Caco-2 (cell line): ENCODE measurements around the gene CEBPA. TPM values are rescaled to one million over a fixed set of nuclear protein-coding genes. Genes with fewer than 3 reads are reported as not detected.

ENCODE experiments used
- BruUV-seq: library from RNA; stranded (reverse); fragments of 400-500 nt; replicated peaks from 2 replicates; lab custom pipeline; 2021; lab: Mats Ljungman, UMichigan
- CTCF ChIA-PET: fragments of 300-600 bp; sonication (Branson Sonifier 250); formaldehyde crosslinking; loops from one replicate; lab custom pipeline; 2022; ENCODE audit warnings: antibody characterized with exemption; lab: Charles Lee
- POLR2A ChIA-PET: fragments of 300-600 bp; sonication (Branson Sonifier 250); formaldehyde crosslinking; loops from one replicate; lab custom pipeline; 2022; ENCODE audit warnings: antibody characterized with exemption; lab: Charles Lee
- DNase-seq, 2 experiments: peaks; one replicate each; pipeline versions ENCODE4 v3.0.0 to v3.0.0-alpha.2; 2020 to 2022
- H3K27me3 ChIP-seq: replicated peaks from 2 replicates; pipeline ENCODE4 v1.6.0; 2011; ENCODE audit warnings: low read length; ENCODE audit not compliant: control insufficient read depth, insufficient read depth
- H3K36me3 ChIP-seq: 2 replicates; pipeline ENCODE4 v1.5.1; 2011; ENCODE audit warnings: low read length; ENCODE audit not compliant: control insufficient read depth, insufficient read depth
- H3K4me1 ChIP-seq: fragments of 250-450 bp; sonication (Bioruptor Pico); 2 replicates; pipeline ENCODE4 v1.5.1; 2020; ENCODE audit warnings: mild to moderate bottlenecking
- H3K4me3 ChIP-seq: 2 replicates; pipeline ENCODE4 v1.5.1; 2011; ENCODE audit warnings: low read depth, mild to moderate bottlenecking, control low read depth, low read length
- H3K9me3 ChIP-seq: fragments of 250-450 bp; sonication (Bioruptor Pico); 2 replicates; pipeline ENCODE4 v1.5.1; 2020; ENCODE audit warnings: mild to moderate bottlenecking, moderate library complexity
- H3K27ac Mint-ChIP-seq: one replicate; pipeline ENCODE4 v1.8.0; 2022; ENCODE audit warnings: mixed read lengths; ENCODE audit not compliant: unreplicated experiment
- H3K27me3 Mint-ChIP-seq: one replicate; pipeline ENCODE4 v1.8.0; 2022; ENCODE audit warnings: mixed read lengths; ENCODE audit not compliant: insufficient read depth, unreplicated experiment
- H3K36me3 Mint-ChIP-seq: one replicate; pipeline ENCODE4 v1.8.0; 2022; ENCODE audit warnings: mild to moderate bottlenecking, mixed read lengths; ENCODE audit not compliant: insufficient read depth, unreplicated experiment
- H3K4me1 Mint-ChIP-seq: one replicate; pipeline ENCODE4 v1.8.0; 2022; ENCODE audit warnings: low read depth, mixed read lengths; ENCODE audit not compliant: unreplicated experiment
- H3K4me3 Mint-ChIP-seq: one replicate; pipeline ENCODE4 v1.8.0; 2022; ENCODE audit warnings: mild to moderate bottlenecking, moderate library complexity, mixed read lengths; ENCODE audit not compliant: unreplicated experiment
- H3K9me3 Mint-ChIP-seq: one replicate; pipeline ENCODE4 v1.8.0; 2022; ENCODE audit warnings: mixed read lengths; ENCODE audit not compliant: unreplicated experiment
- CTCF ChIP-seq, 2 experiments: fragments of 200-600 bp in 1 of 2; IDR thresholded peaks; 1 replicate in 1 of 2; 2 replicates in 1 of 2; pipeline versions ENCODE4 v1.5.1 to v1.8.0; 2011 to 2022; ENCODE audit warnings: antibody characterized with exemption in 1 of 2, control low read depth in 1 of 2, inconsistent platforms in 1 of 2, low read depth in 1 of 2, low read length in 1 of 2, mild to moderate bottlenecking in 1 of 2, moderate library complexity in 1 of 2; ENCODE audit not compliant: insufficient read depth in 1 of 2, severe bottlenecking in 1 of 2, unreplicated experiment in 1 of 2
- intact Hi-C: fragments of 100-400 bp; cut with micrococcal nuclease; formaldehyde crosslinking; loops from one replicate; pipeline ENCODE4 v1.10.0; 2022; ENCODE audit not compliant: unreplicated experiment
- total RNA-seq: library from RNA; stranded (reverse); gene quantifications from 2 replicates; pipeline ENCODE4 v1.2.3, GENCODE V29; 2022

Gene CEBPA
- total RNA-seq, 1 experiment from 2014 or later: 110 TPM

- POLR2A ChIA-PET: no interaction called here
- peaks cover 23% of the 10 kb centered on the region for H3K9me3 Mint-ChIP-seq
These were observed 12.1 kb downstream of the CEBPA start for GRCh38 chr19:33290082-33290815.

GRCh38 chr19:33289261-33289660 is 13.1 kb downstream of the CEBPA start:
- intact Hi-C loops: no loop called here
- BruUV-seq: no TSS peak
- Mint-ChIP-seq H3K4me1 (peaks cover 48% of the 10 kb centered on the region), H3K4me3 (no peak overlapping the region), H3K27me3 (no peaks in the 10 kb centered on the region), H3K9me3 (peaks cover 23% of the 10 kb centered on the region), H3K27ac (no peak overlapping the region), H3K36me3 (peaks cover 25% of the 10 kb centered on the region)
- ChIA-PET POLR2A (no interaction called here), CTCF (no interaction called here)
- H3K27me3 ChIP-seq: no peaks in the 10 kb centered on the region
- peaks cover 66% of the 10 kb centered on the region for H3K4me1 ChIP-seq
- no peak overlapping the region for H3K4me3 ChIP-seq
- no peak for TF ChIP-seq CTCF (IDR thresholded peaks at IDR 0.05; ENCODE audit: insufficient read depth in 1 of 2, low read depth in 1 of 2, low read length in 1 of 2, severe bottlenecking in 1 of 2, unreplicated experiment in 1 of 2)
- H3K36me3 ChIP-seq: no peaks in the 10 kb centered on the region
- peaks cover 8% of the 10 kb centered on the region for H3K9me3 ChIP-seq
- DNase-seq: no peak

More at GRCh38 chr19:33290082-33290815, 12.1 kb downstream of the CEBPA start:
- H3K27me3 Mint-ChIP-seq: no peaks in the 10 kb centered on the region
- H3K27ac Mint-ChIP-seq: peak overlapping the region; percentile 97
- TF ChIP-seq CTCF (IDR thresholded peaks at IDR 0.05; ENCODE audit: insufficient read depth in 1 of 2, low read depth in 1 of 2, low read length in 1 of 2, severe bottlenecking in 1 of 2, unreplicated experiment in 1 of 2): no peak
- Histone ChIP-seq H3K27me3 (no peaks in the 10 kb centered on the region), H3K4me3 (no peak overlapping the region), H3K9me3 (peaks cover 8% of the 10 kb centered on the region), H3K4me1 (peaks cover 65% of the 10 kb centered on the region), H3K36me3 (no peaks in the 10 kb centered on the region)
- H3K4me3 Mint-ChIP-seq: no peak overlapping the region
- CTCF ChIA-PET: no interaction called here
- H3K4me1 Mint-ChIP-seq: peaks cover 45% of the 10 kb centered on the region
- BruUV-seq: no TSS peak
- intact Hi-C loops: loop anchor here (5.0 kb wide), 1 partner anchor 43 kb away; no protein-coding TSS in a partner anchor
- H3K36me3 Mint-ChIP-seq: peaks cover 25% of the 10 kb centered on the region
- no peak for DNase-seq

- ChIA-PET POLR2A (no interaction called here), CTCF (no interaction called here)
- H3K4me3 Mint-ChIP-seq: no peak overlapping the region
- no peak overlapping the region for H3K27ac Mint-ChIP-seq
- H3K9me3 Mint-ChIP-seq: peaks cover 23% of the 10 kb centered on the region
- H3K4me1 Mint-ChIP-seq: peaks cover 42% of the 10 kb centered on the region
- no peaks in the 10 kb centered on the region for H3K36me3 ChIP-seq
- no peaks in the 10 kb centered on the region for H3K27me3 ChIP-seq
- no peak overlapping the region for H3K4me3 ChIP-seq
- no peaks in the 10 kb centered on the region for H3K27me3 Mint-ChIP-seq
- no peak for DNase-seq
- peaks cover 60% of the 10 kb centered on the region for H3K4me1 ChIP-seq
- peaks cover 23% of the 10 kb centered on the region for H3K36me3 Mint-ChIP-seq
- BruUV-seq: no TSS peak
- intact Hi-C loops: no loop called here
- TF ChIP-seq CTCF (IDR thresholded peaks at IDR 0.05; ENCODE audit: insufficient read depth in 1 of 2, low read depth in 1 of 2, low read length in 1 of 2, severe bottlenecking in 1 of 2, unreplicated experiment in 1 of 2): no peak
- peaks cover 8% of the 10 kb centered on the region for H3K9me3 ChIP-seq
These were observed 13.7 kb downstream of the CEBPA start for GRCh38 chr19:33288666-33289065.
